Epithelial cell of umbilical artery (primary cell): ENCODE measurements around the gene SMC5. TPM values are rescaled to one million over a fixed set of nuclear protein-coding genes. Genes with fewer than 3 reads are reported as not detected.

Experiments
- total RNA-seq: library from RNA; depleted of rRNA; stranded (reverse); fragments of >200 nt; gene quantifications from 2 replicates; pipeline ENCODE4 v1.2.3, GENCODE V29; 2014

The SMC5 gene
- 19.8 and 23.9 TPM in 2 replicates for total RNA-seq

GRCh38 chr9:70258692-70259511 is at the start of gene SMC5:
Gene SMC5, plus strand, starts transcription at chr9:70258978. Its CDS starts 101 bp downstream, at chr9:70259079.

Other genes starting within 250 kb of the SMC5 start
- gene MAMDC2, start 215.1 kb upstream of the SMC5 start, total RNA-seq = 6.5 and 15.7 TPM in 2 replicates
- 17.5 and 32.4 TPM in 2 replicates for gene KLF9, start 155.7 kb downstream of the SMC5 start, total RNA-seq